ENCODE measurements around the gene ADARB2.

Gene ADARB2

DNA sequence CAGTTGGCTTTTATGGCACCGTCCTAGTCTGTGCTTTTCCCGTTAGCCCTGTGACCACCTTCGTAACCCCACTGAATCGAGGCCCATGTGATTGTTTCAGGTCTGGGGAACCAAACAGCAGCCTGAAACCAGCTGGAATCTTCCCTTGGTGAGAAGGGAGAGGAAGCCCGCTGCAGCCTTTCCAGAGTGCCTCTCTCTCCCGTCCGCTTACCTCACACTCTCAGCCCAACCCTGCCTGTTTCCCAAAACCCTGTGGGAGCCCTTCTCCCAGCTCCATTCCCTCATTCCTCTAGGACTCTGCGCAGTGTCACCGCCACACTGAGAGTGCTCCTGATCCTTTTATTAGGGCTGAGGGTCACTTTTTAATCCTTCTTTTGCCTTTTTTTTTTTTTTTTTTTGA lies 541.5 kb downstream of the ADARB2 start:
- no peak for DNase-seq (ENCODE audit: low read depth)
- no peak overlapping the region for H3K4me3 ChIP-seq (ENCODE audit: control insufficient read depth, low read depth, low read length)
- TF ChIP-seq, protein P1, sequence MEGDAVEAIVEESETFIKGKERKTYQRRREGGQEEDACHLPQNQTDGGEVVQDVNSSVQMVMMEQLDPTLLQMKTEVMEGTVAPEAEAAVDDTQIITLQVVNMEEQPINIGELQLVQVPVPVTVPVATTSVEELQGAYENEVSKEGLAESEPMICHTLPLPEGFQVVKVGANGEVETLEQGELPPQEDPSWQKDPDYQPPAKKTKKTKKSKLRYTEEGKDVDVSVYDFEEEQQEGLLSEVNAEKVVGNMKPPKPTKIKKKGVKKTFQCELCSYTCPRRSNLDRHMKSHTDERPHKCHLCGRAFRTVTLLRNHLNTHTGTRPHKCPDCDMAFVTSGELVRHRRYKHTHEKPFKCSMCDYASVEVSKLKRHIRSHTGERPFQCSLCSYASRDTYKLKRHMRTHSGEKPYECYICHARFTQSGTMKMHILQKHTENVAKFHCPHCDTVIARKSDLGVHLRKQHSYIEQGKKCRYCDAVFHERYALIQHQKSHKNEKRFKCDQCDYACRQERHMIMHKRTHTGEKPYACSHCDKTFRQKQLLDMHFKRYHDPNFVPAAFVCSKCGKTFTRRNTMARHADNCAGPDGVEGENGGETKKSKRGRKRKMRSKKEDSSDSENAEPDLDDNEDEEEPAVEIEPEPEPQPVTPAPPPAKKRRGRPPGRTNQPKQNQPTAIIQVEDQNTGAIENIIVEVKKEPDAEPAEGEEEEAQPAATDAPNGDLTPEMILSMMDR (IDR thresholded peaks at IDR 0.05; ENCODE audit: control insufficient read depth, insufficient read depth, low read depth, low read length, missing control alignments): no peak

DNA sequence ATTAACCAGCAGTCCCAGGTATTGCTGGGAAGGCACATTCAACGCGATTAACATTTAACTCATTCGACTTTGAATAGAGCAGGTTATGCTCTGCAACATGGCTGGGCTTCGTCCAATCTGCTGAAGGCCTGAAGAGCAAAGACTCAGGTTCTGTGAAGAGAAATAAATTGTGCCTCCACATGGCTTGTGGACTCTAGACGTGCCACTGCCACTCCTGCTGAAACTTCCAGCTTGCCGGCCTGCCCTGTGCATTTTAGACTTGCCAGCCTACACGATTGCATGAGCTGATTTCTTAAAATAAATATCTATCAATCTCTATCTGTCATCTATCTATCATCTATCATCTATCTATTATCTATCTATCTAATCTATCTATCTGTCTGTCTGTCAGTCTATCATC lies 543.2 kb downstream of the ADARB2 start:
- TF ChIP-seq, protein P1 (IDR thresholded peaks at IDR 0.05; ENCODE audit: control insufficient read depth, insufficient read depth, low read depth, low read length, missing control alignments): no peak
- no peak overlapping the region for H3K4me3 ChIP-seq (ENCODE audit: control insufficient read depth, low read depth, low read length)
- DNase-seq (ENCODE audit: low read depth): no peak

DNA sequence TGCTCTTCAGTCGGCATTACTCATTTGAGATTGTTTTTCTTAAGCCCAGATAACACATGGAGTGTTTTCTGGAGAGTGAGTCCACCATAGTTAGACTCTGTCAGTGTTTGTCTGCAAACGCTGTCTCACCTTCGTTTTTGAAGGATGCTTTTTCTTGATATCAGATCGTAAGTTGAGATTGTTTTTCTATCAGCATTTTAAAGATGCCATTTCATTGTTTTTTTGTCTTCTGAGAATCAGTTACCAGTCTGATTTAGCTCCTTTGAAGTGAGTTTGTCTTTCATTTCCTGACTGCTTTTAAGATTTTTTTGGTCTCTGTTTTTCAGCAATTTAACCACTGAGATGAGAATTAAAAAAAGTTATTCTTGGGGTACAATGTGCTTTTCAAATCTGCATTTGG lies 543.8 kb downstream of the ADARB2 start:
- TF ChIP-seq, protein P1 (IDR thresholded peaks at IDR 0.05; ENCODE audit: control insufficient read depth, insufficient read depth, low read depth, low read length, missing control alignments): no peak
- no peak overlapping the region for H3K4me3 ChIP-seq (ENCODE audit: control insufficient read depth, low read depth, low read length)
- no peak for DNase-seq (ENCODE audit: low read depth)

DNA sequence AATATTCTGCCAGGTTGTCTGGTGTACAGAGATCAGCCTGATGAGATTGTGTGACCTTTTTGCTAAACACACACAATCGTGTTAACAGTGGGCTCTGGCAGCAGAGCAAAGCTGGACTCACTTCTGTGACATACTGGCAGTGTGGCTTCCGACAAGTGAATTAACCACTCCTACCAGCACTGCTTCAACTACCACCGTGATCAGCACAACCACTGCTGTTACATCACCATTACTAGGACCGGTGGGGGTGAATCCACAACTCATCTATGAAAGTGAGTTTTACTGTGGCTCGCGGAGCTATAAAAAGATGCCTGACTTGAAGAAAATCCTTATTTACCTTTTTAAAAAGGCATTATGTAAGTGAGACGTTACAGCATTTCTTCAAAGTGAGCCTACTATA lies 545.6 kb downstream of the ADARB2 start:
- no peak for DNase-seq (ENCODE audit: low read depth)
- H3K4me3 ChIP-seq (ENCODE audit: control insufficient read depth, low read depth, low read length): no peak overlapping the region
- TF ChIP-seq, protein P1 (IDR thresholded peaks at IDR 0.05; ENCODE audit: control insufficient read depth, insufficient read depth, low read depth, low read length, missing control alignments): no peak

DNA sequence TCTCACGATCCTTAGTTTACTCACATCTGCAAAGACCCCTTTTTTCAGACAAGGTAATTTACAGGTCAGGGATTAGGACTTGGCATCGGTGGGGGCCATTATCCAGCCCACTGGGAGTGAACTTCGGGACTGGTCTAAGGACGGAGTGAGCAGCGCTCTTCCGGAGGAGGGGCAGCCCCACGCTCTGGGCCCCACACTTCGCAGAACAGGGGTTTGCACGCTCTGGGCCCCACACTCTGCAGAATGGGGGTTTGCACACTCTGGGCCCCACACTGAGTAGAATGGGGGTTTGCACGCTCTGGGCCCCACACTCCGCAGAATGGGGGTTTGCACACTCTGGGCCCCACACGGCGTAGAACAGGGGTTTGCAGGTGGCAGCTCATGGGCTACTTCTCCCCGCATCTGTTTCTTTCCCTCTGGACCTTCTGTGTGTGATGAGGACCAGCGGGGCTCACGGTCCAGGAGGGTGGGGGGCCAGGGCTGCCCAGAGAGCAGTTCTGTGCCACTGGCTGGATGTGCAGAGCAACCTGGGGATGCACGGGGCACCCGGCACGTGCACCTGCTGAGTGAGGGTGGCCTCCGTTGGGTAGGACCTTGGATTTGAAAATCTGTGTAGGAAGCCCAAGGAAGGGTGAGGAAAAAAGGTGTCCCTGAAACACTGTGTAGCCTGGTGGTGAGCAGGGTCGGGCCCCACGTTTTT lies 546.4 kb downstream of the ADARB2 start:
- no peak overlapping the region for H3K4me3 ChIP-seq (ENCODE audit: control insufficient read depth, low read depth, low read length)
- no peak for DNase-seq (ENCODE audit: low read depth)
- TF ChIP-seq, protein P1 (IDR thresholded peaks at IDR 0.05; ENCODE audit: control insufficient read depth, insufficient read depth, low read depth, low read length, missing control alignments): no peak

DNA sequence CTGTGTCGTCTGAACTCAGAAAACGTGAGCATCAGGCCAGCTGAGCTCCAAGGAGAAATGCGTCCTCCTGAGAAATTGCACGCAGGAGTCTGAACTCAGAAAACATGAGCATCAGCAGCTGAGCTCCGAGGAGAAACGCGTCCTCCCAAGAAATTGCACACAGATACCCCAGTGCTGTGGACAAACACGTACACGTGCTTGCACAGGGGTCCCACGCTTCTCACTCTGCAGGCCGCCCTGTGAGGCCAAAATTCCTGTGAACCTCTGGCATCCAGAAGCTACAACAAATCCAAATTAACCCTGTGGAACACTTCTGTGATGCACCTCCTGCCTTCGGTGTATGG lies 547.3 kb downstream of the ADARB2 start:
- no peak for DNase-seq (ENCODE audit: low read depth)
- TF ChIP-seq, protein P1 (IDR thresholded peaks at IDR 0.05; ENCODE audit: control insufficient read depth, insufficient read depth, low read depth, low read length, missing control alignments): no peak

More for the DNA sequence above, 547.3 kb downstream of the ADARB2 start:
- no peak overlapping the region for H3K4me3 ChIP-seq (ENCODE audit: control insufficient read depth, low read depth, low read length)

All from AG09309 (cell line).